ENCODE data around the gene USP31. TPM values are rescaled to one million over a fixed set of nuclear protein-coding genes. Genes with fewer than 3 reads are reported as not detected.

Gene USP31
- total RNA-seq, 1 experiment from 2014 or later, result 17.4 TPM

DNA sequence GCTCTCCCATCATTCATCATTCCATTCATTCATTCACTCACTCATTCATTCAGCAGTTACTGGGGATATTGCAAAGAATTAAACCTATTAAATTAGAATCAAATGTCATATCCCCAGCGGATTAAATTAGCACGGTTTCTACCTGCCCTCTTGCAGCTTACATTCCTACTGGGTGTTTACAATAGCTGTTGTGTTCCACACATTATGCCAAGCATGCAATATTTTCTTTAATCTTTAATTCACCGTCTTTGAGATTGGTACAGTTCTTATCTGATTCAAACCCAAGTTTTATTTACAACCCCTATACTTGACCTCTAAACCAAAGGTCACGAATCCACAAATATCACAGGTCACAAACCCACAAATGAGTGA lies 727 bp upstream of the USP31 start (continued):
- TF ChIP-seq, protein P1, sequence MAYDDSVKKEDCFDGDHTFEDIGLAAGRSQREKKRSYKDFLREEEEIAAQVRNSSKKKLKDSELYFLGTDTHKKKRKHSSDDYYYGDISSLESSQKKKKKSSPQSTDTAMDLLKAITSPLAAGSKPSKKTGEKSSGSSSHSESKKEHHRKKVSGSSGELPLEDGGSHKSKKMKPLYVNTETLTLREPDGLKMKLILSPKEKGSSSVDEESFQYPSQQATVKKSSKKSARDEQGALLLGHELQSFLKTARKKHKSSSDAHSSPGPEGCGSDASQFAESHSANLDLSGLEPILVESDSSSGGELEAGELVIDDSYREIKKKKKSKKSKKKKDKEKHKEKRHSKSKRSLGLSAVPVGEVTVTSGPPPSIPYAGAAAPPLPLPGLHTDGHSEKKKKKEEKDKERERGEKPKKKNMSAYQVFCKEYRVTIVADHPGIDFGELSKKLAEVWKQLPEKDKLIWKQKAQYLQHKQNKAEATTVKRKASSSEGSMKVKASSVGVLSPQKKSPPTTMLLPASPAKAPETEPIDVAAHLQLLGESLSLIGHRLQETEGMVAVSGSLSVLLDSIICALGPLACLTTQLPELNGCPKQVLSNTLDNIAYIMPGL (CRISPR knock-in tag; IDR thresholded peaks at IDR 0.05), result no peak
- no peak for TF ChIP-seq HMGA2 (CRISPR knock-in tag; IDR thresholded peaks at IDR 0.05)
- no peak for TF ChIP-seq CDX4 (CRISPR knock-in tag; IDR thresholded peaks at IDR 0.05; ENCODE audit: borderline replicate concordance)

GRCh38 chr16:23148513-23149266 lies 562 bp downstream of the USP31 start:
- no peaks in the 10 kb centered on the region for H3K9me3 Mint-ChIP-seq
- no peaks in the 10 kb centered on the region for H3K36me3 Mint-ChIP-seq
- H3K27me3 Mint-ChIP-seq (ENCODE audit: low read depth), result peaks cover 17% of the 10 kb centered on the region
- H3K27ac Mint-ChIP-seq, result no peak overlapping the region
- ATAC-seq (peak; percentile 18), DNase-seq (ENCODE audit: low spot score) (peak; percentile 38)
- ChIA-PET POLR2A (no interaction called here), CTCF (interaction anchor here (1.0 to 1.5 kb wide), 4 partner anchors 88 to 286 kb away, joined by 3 to 8 read pairs (median 4); no protein-coding TSS in a partner anchor)
- H3K4me3 Mint-ChIP-seq, result peak overlapping the region; percentile 92
- H3K4me1 Mint-ChIP-seq, result peaks cover 51% of the 10 kb centered on the region
- TF ChIP-seq PREB (CRISPR knock-in tag; IDR thresholded peaks at IDR 0.05; ENCODE audit: borderline replicate concordance), result 0 out of 2 replicates have a peak, but pooled peaks have one; percentile 38
- TF ChIP-seq ELF4 (CRISPR knock-in tag; IDR thresholded peaks at IDR 0.05; ENCODE audit: low read depth), result 0 out of 2 replicates have a peak, but pooled peaks have one; percentile 36
- no peak for TF ChIP-seq CREB1 (CRISPR knock-in tag; IDR thresholded peaks at IDR 0.05)
- TF ChIP-seq ZNF671 (CRISPR knock-in tag; IDR thresholded peaks at IDR 0.05), result no peak
- no peak for TF ChIP-seq MXD4 (CRISPR knock-in tag; IDR thresholded peaks at IDR 0.05; ENCODE audit: borderline replicate concordance)
- no peak for TF ChIP-seq CREM (CRISPR knock-in tag; IDR thresholded peaks at IDR 0.05)
- TF ChIP-seq, protein P2, sequence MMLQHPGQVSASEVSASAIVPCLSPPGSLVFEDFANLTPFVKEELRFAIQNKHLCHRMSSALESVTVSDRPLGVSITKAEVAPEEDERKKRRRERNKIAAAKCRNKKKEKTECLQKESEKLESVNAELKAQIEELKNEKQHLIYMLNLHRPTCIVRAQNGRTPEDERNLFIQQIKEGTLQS (CRISPR knock-in tag; conservative IDR thresholded peaks at IDR 0.05), result no peak
- no peak for TF ChIP-seq NFATC4 (CRISPR knock-in tag; IDR thresholded peaks at IDR 0.05)
- no peak for TF ChIP-seq ZBTB21 (CRISPR knock-in tag; IDR thresholded peaks at IDR 0.05; ENCODE audit: borderline replicate concordance)
- TF ChIP-seq KAT7 (CRISPR knock-in tag; IDR thresholded peaks at IDR 0.05; ENCODE audit: borderline replicate concordance), result no peak
- TF ChIP-seq, protein P1 (CRISPR knock-in tag; IDR thresholded peaks at IDR 0.05), result peak; percentile 76; the same call in 1 of the 2 replicates
- TF ChIP-seq, protein P3, sequence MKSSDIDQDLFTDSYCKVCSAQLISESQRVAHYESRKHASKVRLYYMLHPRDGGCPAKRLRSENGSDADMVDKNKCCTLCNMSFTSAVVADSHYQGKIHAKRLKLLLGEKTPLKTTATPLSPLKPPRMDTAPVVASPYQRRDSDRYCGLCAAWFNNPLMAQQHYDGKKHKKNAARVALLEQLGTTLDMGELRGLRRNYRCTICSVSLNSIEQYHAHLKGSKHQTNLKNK (CRISPR knock-in tag; IDR thresholded peaks at IDR 0.05), result no peak
- TF ChIP-seq ESRRA (CRISPR knock-in tag; IDR thresholded peaks at IDR 0.05; ENCODE audit: borderline replicate concordance), result no peak
- no peak for TF ChIP-seq FOXK1 (CRISPR knock-in tag; IDR thresholded peaks at IDR 0.05)
- TF ChIP-seq PRRX2 (CRISPR knock-in tag; IDR thresholded peaks at IDR 0.05), result no peak
- TF ChIP-seq GTF2I (CRISPR knock-in tag; conservative IDR thresholded peaks at IDR 0.05), result no peak
- no peak for TF ChIP-seq NFE2L1 (CRISPR knock-in tag; IDR thresholded peaks at IDR 0.05)
- TF ChIP-seq TCF7 (CRISPR knock-in tag; IDR thresholded peaks at IDR 0.05; ENCODE audit: low read depth), result no peak
- no peak for TF ChIP-seq HMGA2 (CRISPR knock-in tag; IDR thresholded peaks at IDR 0.05)
- TF ChIP-seq ZNF425 (CRISPR knock-in tag; conservative IDR thresholded peaks at IDR 0.05), result no peak
- TF ChIP-seq, protein P4, sequence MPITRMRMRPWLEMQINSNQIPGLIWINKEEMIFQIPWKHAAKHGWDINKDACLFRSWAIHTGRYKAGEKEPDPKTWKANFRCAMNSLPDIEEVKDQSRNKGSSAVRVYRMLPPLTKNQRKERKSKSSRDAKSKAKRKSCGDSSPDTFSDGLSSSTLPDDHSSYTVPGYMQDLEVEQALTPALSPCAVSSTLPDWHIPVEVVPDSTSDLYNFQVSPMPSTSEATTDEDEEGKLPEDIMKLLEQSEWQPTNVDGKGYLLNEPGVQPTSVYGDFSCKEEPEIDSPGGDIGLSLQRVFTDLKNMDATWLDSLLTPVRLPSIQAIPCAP (CRISPR knock-in tag; IDR thresholded peaks at IDR 0.05), result no peak
- no peak for TF ChIP-seq MAX (CRISPR knock-in tag; IDR thresholded peaks at IDR 0.05)
- peak; percentile 29 for TF ChIP-seq GABPB1 (CRISPR knock-in tag; IDR thresholded peaks at IDR 0.05)
- TF ChIP-seq RORB (CRISPR knock-in tag; IDR thresholded peaks at IDR 0.05), result no peak
- no peak for TF ChIP-seq NR3C1 (CRISPR knock-in tag; conservative IDR thresholded peaks at IDR 0.05; ENCODE audit: low read depth)

Measured in WTC11 (cell line).